Bone marrow (tissue), 2 donors: ENCODE data around the gene MARCHF5.

Experiments
- DNase-seq, 2 donors: peaks; one replicate each; lab custom pipeline; 2025; lab: John Stamatoyannopoulos, UW

Gene MARCHF5, protein sequence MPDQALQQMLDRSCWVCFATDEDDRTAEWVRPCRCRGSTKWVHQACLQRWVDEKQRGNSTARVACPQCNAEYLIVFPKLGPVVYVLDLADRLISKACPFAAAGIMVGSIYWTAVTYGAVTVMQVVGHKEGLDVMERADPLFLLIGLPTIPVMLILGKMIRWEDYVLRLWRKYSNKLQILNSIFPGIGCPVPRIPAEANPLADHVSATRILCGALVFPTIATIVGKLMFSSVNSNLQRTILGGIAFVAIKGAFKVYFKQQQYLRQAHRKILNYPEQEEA

DNA sequence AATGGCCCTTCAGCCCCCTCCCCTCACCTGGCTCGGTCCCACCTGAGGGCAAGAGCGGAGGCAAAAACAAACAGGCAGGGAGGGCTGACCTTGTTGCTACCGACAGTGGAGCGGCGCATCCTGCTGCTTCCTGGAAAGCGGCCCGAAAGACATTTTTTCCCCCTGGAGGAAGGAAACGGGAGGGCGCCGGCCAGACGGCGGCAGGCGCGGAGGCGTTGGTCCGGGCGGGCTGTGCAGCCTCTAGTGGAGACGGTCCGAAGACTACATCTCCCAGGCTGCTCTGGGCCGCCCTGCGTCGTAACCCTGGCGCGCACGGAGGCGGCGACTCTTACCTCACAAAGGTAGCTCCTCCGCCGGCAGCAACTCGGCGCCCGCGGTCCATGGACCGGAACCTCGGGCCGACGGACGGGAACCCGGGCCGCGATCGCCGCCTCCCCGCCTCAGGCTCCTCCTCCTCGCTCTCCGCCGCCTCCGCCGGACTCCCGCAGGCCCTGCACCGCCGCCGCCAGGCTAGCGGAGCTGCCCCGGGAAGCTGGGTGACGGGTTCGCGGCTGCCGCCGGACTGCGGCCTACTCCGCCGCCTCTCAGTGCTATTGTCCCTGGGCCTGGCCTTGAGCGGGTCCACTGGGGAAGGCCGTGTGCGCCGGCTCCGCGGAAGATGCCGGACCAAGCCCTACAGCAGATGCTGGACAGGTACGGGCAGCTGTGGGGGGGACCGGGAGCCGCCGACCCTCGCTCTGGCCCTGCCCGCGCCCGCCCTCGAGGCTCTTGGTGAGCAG lies at the start of gene MARCHF5, which contains the start of gene CPEB3:
MARCHF5 (plus strand) TSS at position 331 of the 779 bp plus-strand sequence; CDS start at position 659, 328 bp downstream.
CPEB3 (minus strand) TSS at position 242 of the 779 bp plus-strand sequence. CDS start 50,728 bp downstream, outside the sequence.
- DNase-seq: peak; percentile 78 to 89

DNA sequence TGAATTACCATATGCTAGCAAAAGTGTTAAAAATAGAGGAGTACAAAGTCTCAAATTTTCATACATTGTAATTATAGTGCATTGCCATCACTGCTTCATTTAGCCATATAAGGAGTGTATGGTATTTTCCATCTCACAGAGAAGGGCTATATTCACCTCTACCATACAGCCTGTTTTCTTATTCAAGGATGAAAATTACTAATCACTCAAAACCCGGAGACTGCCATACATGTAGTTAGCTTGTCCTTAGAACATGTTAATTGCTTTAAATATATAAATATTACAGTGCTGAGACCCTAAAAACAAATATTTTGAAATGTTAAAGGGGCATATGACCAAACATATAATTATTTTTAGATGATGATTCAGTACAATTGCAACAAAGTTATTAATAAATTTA lies 49.5 kb upstream of the MARCHF5 start:
- DNase-seq: no peak

DNA sequence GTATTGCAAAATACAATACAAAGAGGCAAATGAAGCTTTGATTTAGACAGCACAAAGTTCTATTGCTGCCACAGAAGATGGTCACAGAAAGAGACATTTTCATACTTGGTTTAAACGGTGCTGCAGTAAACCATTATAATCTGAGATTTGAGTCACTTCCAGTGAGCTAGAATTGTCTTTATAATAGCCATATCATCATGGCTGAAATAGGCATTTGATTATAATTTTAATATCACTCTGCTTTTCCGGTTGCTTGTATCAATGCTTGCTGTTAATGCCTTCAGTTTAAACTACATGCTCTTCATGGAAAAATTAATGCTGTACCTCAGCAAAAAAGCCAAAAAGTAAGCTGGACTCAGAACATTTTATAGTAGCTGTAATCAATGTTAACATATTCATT lies 48.6 kb upstream of the MARCHF5 start:
- no peak for DNase-seq

DNA sequence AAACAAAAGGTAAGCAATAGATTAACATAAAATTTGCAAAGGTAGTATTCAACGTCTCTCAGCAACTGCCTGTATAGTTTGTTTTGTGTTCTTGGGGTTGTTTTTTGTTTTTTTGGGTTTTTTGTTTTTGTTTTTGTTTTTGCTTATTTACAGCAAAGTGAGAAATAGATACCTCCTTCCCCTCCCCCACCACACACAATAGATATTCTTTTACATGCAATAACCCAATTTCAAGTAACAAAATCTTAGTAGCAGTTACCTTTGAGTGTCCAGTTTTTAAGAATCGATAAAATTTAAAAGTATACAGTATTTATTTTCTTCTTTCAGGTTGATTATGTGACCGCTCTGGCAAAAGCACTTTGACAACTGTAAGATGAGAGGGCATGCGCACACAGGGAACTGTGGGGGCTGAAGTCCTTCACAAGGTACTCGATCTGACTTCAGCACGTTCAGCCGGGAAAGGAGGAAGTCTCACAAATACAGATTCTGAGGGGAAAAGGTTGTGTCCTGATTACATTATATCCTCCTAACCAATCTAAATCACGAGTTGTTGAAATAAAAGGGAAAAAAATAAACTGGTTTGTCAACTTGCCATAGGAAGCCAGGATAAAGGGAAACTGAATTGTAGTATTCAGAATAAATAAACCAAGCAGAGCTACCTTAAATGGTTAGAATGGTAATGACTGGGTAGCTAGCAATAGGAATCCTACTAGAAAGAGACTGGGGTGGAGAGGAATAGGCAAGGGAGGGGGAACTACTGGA lies 47.9 kb upstream of the MARCHF5 start:
- DNase-seq: peak in 1 of 2 donors; percentile 64

DNA sequence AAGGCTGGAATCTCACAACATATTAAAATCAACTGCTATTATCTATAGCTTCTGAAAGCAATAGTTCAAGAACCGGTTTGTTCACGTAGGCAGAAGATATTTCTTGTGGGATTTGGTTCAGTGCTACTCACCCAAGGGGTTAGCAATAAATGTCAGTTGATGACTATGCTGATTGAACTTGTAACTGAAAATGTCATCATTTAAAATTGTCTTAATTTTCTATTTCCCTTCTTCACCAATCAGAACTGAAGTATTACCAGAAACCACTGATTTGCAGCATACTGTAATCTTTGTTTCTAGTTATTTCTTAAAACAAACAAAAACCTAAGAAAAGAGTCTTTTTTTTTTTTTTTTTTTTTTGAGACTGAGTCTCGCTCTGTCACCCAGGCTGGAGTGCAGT lies 46.2 kb upstream of the MARCHF5 start:
- no peak for DNase-seq

DNA sequence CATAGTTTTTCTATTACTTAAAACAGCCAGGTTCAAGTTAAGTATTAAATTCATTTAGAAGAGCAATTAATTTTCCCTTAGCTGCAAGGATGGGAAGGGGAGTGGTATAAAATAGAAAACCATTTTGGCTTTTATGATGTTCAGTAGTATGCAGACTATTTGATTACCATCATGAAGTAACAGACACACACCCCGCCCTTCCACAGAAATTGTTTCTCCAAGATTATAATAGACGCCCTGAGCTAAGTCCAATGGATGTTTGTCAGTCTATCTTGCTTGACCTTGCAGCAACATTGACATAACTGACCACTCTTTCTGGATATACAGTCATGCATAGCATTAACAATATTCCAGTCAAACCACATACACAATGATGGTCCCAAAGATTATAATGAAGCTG lies 42.4 kb upstream of the MARCHF5 start:
- no peak for DNase-seq

DNA sequence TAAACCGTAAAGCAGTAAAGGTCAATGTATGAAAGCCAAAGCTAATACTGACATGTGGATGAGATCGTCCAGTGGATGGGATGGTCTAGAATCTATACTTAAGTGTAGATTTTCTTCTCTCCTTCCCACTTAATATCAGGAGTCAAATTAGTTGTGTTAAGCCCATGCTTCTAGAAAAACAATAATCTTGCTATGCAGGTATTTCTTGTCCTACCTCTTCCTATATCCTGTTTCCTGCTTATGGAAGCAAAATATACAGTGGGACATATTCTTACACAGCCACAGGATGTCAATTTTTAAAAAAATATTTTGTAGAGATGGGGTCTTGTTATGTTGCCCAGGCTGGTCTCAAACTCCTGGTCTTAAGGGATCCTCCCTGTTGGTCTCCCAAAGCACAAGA lies 27.6 kb upstream of the MARCHF5 start:
- DNase-seq: no peak

DNA sequence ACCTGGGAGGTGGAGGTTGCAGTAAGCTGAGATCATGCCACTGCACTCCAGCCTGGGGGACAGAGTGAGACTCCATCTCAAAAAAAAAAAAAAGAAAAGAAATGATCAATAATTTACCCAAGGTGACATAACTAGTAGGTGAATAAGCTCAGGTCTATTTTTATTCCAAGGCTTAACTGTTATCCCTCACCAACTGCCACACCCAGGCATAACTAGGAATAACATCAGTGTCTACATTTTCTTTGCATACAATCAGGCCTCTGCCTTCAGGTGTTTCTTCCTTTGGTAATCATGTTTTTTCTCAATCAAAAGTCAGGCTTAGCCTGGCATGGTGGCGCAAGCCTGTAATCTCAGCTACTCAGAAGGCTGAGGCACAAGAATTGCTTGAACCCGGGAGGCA lies 26.7 kb upstream of the MARCHF5 start:
- DNase-seq: no peak

DNA sequence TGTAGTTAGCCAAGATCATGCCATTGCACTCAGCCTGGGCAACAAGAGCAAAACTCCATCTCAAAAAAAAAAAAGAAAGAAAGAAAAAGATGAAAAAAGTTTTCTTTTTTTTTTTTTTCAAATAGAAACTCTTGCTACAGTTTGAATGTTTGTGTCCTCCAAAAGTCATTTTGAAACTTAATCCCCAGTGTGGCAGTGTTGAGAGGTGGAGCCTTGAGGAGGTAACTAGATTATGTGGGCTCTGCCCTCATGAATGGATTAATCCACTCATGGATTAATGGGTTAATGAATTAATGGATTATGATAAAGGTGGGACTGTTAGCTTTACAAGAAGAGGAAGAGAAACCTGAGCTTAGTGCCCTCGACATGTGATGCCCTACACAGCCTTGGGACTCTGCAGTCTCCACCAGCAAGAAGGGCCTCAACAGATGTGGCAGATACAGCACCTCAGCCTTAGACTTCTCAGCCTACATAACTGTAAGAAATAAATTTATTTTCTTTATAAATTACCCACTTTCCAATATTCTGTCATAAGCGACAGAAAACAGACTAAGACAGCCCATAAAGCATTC lies 25.2 kb upstream of the MARCHF5 start:
- DNase-seq: no peak

DNA sequence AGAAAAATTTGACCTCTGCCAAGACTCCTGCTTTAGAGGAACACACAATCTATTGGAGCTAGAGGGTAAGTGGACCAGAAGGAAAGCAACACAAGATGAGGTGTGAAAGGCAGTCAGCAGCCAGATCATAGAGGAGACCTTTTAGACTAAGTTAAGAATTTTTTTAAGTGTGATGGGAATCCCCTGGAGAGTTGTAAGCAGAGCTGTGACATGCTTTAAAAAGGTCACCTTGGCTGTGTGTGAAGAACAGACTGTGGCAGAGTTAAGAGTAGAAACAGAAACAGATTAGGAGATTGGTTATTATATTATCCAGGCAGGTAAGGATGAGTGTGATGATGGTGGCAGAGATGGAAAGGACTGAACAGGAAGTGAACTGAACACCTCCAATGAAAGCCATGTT lies 23.6 kb upstream of the MARCHF5 start:
- DNase-seq: no peak

DNA sequence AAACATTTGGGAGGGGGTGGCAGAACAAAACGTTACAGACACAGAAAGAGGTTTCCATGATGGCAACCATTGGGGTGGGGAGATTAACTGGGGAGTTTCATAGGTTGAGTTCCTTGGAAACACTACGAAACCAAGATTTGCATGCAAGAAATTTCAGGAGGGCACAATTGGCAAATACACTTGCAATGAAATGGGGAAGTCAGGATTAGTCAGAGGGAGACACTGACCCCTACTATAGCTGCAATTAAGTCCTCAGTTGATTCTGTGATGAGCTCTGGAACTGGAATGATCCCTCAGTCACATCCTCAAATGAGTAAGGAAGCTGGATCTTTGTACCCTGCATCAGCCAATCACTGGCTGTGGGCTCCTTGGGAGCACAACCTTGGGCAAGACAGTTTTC lies 22.2 kb upstream of the MARCHF5 start:
- no peak for DNase-seq

DNA sequence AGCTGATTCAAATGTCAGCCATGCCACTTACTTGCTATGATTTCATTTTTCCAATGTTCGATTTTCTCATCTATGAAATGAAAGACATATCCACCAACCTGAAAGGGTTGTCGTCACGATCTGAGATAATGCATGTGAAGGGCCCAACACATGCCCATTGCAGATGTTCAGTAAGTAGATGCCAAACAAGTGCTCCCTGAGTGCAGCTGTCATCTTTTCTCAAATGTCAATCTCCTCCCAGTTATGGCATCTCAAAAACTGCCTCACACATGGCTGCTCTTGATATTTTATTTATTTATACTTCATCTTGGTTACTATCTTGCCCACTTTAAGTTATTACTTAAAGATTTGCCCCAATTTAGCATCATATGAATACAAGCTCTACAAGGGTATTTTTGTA lies 16.9 kb upstream of the MARCHF5 start:
- DNase-seq: no peak

DNA sequence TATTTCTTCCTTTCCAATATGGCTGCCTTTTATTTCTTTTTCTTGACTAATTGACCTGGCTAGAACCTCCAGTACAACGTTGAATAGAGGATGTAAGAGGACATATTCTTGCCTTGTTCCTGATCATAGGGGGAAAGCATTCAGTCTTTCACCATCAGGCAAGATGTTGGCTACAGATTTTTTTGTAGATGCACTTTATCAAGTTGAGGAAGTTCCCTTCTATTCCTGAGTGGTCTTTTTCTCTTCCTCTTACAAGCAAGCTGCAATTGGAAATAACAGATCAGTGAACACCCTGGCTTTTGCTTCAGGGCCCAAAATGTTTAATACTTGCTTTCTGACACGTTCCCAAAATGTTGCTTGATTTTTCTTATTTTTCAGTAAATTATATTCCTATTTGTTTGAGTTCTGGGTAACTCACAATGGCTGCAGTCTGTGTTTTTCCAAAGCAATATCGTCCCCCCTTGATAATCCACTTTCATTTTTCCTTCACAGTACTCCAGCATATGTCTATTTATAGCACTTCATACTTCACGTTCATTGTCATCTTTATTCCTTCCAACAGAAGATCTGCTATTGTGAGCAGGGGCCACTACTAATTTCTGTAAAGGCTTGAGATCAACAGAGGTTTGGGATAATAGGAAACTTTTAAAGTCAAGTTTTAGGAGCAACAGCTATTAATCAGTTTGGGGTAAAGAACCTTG lies 11.8 kb upstream of the MARCHF5 start:
- DNase-seq: peak in 1 of 2 donors; percentile 19

DNA sequence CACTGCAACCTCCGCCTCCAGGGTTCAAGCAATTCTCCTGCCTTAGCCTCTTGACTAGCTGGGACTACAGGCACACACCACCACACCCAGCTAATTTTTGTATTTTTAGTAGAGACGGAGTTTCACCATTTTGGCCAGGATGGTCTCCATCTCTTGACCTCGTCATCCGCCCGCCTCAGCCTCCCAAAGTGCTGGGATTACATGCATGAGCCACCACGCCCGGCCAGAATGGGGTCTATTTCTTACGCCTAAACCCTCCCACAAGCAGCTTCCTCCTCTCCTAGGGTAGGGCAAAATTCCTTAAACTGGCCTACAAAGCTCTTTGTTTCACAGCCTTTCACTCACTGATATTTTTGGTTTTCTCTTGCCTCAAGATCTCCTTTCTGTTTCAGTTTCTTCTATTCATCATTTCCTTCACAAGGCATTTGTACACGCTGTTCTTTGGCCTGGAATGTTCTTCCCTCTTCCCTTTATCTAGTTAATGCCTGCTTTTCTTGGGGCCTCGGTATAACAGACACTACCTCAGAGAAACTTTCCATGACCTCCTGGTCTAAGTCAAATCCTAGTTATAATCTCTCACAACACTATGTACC lies 6.8 kb upstream of the MARCHF5 start:
- DNase-seq: peak in 1 of 2 donors; percentile 59

DNA sequence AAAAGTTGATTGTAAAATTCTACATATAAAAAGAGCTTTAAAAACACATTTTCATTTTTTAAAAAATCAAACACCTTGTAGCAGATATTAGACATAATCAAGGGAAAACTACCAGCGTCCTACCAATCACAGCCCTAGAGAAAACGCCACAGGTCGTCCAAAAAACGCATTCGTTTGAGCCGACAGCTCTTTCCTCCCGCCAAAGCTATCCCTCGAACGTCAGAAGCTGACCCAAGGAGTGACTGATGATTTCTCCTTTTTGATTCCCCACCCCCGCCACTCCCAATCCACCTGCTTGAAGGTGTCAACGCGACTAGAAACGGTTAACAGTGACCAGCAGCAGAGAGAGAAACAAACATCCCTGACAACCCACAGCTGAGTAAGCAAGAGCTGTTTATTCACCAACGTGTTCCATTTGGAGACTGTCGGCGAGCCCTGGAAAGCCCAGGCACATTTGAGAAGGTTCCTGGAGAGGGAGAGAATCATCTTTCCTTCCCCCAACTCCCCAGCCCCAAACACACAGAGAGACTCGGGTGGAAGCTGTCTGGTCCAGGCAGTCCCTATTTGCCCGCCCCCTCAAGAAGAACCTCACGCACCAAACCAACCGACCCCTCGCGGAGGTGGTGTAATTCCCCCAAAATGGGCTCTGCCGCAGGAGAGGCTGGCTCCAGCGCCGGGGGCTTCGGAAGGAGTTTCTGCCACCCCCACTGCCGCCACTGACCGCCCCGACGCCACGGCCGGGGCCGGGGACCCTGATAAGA lies 711 bp upstream of the MARCHF5 start:
- DNase-seq: no peak

DNA sequence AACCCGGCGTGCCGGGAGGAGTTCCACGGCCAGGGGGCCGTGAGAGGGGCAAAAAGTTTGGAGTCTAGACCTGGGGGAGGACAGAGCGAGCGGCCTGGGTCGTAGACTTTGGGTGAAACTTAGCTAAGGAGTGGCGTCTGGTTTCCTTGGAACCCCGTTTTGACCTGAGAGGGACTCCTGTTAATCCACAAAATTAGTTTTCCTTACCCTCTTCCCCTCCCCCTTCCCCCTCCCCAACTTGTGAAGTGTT lies 574 bp downstream of the MARCHF5 start:
- no peak for DNase-seq

DNA sequence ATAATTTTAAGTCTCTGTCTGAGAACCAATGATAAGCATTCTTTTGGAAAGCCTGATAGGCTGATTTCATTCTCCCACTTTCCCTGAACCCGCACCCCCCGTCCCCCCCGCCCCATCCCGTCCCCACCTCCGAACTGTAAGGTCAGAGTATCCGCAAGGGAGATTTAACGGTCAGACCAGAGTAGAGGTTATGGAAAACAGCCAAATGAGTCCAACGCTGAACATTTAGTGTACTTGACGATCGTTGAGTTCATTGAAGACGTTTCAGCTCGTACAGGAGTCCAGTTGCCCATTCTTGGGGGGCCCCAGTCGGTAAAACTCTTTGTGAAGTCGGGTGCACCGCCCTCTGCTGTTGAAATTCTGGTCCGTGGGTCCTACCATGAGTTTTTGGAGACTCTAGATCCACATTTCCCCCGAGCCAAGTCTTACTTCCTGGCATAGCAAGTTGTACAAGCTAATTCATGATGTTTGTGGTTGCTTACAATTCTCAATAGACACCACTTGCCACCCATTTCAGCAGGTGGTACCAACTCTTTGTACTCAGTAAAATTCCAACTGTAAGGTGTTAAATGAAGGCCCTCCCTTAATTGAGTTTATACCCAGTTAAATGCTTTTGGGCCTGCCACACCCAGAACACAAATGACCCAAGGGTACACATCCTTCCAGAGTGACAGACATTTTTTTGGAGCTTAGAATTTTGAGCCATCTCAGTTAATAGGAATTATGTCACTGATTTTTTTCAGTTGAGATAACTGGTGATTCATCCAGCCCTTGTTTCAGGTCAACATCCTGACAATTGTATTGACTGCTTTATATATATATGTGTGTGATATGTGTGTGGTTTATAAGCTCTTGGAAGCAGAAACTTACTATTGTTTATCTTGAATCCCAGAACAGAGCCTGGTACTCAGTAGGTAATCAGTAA lies 1.2 kb downstream of the MARCHF5 start:
- peak; percentile 27 to 56 for DNase-seq

DNA sequence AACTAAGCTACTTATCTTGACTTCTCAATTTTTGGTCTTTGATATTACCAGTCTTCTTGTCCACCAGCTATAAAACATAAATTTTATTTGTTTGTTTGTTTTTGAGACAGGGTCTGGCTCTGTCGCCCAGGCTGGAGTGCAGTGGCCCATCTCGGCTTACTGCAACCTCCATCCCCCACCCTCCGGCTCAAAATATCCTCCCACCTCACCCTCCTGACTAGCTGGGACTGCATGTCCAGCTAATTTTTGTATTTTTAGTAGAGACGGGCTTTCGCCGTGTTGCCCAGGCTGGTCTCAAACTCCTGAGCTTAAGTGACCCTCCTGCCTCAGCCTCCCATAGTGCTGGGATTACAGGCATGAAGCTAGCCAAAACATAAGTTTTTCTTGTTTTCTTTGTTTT lies 7.5 kb downstream of the MARCHF5 start:
- no peak for DNase-seq

DNA sequence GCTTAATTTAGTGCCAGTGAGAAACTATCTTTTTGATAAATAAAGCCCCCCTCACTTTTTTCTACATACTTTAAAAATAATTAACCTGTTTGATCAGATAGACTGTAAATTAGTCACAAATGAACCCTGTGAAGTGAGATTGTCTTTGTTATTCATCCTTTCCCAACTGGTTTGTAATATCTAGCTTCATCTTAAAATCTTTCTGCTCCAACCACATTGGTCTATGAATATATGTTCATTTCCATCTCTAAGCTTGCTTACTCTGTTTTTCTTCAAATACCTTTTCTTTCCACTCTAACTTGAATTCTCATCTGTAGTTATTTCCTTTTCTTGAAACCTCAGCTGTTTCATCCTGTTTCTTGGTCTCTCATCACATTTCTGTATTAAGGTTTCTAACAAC lies 12.1 kb downstream of the MARCHF5 start:
- DNase-seq: no peak

DNA sequence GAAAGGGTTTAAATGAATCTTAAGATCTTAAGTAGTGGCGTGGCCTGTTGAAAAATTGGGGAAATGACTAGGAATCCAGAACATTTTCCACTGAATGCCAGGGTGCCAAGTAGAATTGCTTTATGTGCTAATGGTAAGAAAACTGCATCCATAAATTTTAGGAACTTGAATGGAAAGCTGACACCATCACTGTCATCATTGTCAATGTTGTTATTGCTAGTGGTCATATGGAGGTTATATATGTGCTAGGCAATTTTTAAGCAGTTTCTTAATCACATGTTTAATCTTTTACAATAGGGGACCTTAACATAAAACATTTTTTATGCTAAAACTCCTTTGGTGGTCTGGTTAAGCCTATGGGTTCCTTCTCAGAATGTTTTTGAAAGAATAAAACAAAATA lies 13.1 kb downstream of the MARCHF5 start:
- no peak for DNase-seq
